Glutamatergic neuron (in vitro differentiated cells): ENCODE measurements around the gene F2R. TPM values are rescaled to one million over a fixed set of nuclear protein-coding genes. Genes with fewer than 3 reads are reported as not detected.

Source experiments
- DNase-seq: peaks from one replicate; pipeline ENCODE4 v3.0.0; 2022
- H3K27ac Mint-ChIP-seq: one replicate; pipeline ENCODE4 v1.8.0; 2020; ENCODE audit warnings: mild to moderate bottlenecking, mixed read lengths, inconsistent platforms; ENCODE audit not compliant: unreplicated experiment
- H3K27me3 Mint-ChIP-seq: one replicate; pipeline ENCODE4 v1.8.0; 2020; ENCODE audit warnings: mild to moderate bottlenecking, moderate library complexity, mixed read lengths, inconsistent platforms; ENCODE audit not compliant: unreplicated experiment
- H3K36me3 Mint-ChIP-seq: one replicate; pipeline ENCODE4 v1.8.0; 2020; ENCODE audit warnings: mild to moderate bottlenecking, mixed read lengths, inconsistent platforms; ENCODE audit not compliant: unreplicated experiment
- H3K4me1 Mint-ChIP-seq: one replicate; pipeline ENCODE4 v1.8.0; 2020; ENCODE audit warnings: mild to moderate bottlenecking, low read depth, mixed read lengths, inconsistent platforms; ENCODE audit not compliant: unreplicated experiment
- H3K4me3 Mint-ChIP-seq: one replicate; pipeline ENCODE4 v1.8.0; 2020; ENCODE audit warnings: mild to moderate bottlenecking, mixed read lengths, inconsistent platforms; ENCODE audit not compliant: unreplicated experiment
- H3K9me3 Mint-ChIP-seq: one replicate; pipeline ENCODE4 v1.8.0; 2020; ENCODE audit warnings: mild to moderate bottlenecking, moderate library complexity, mixed read lengths, inconsistent platforms; ENCODE audit not compliant: unreplicated experiment
- CTCF ChIP-seq: fragments of 200-600 bp; sonication (generic); IDR thresholded peaks from one replicate; pipeline ENCODE4 v1.5.0; 2021; ENCODE audit not compliant: partially characterized antibody, unreplicated experiment
- long read RNA-seq: library from polyadenylated mRNA; unstranded; transcript quantifications from one replicate; pipeline ENCODE4 v2.0.0, GENCODE V29; 2020; ENCODE audit not compliant: unreplicated experiment
- total RNA-seq: library from RNA; stranded (reverse); fragmentation: NEBNext Ultra II Directional; extraction: Animal tissue kit (Norgen Biotek cat#: 25700); gene quantifications from one replicate; pipeline ENCODE4 v1.2.1, GENCODE V29; 2021; ENCODE audit not compliant: unreplicated experiment

Gene F2R
- total RNA-seq: 59.3 TPM
- long read RNA-seq, transcript F2R-201 (2 exons, 3,821 nt): major isoform, 23 of 23 reads
- long read RNA-seq, partial matches to known transcripts: 0 of 23 reads
- long read RNA-seq, other reads (novel, unspliced or antisense): 0 of 23 reads

DNA sequence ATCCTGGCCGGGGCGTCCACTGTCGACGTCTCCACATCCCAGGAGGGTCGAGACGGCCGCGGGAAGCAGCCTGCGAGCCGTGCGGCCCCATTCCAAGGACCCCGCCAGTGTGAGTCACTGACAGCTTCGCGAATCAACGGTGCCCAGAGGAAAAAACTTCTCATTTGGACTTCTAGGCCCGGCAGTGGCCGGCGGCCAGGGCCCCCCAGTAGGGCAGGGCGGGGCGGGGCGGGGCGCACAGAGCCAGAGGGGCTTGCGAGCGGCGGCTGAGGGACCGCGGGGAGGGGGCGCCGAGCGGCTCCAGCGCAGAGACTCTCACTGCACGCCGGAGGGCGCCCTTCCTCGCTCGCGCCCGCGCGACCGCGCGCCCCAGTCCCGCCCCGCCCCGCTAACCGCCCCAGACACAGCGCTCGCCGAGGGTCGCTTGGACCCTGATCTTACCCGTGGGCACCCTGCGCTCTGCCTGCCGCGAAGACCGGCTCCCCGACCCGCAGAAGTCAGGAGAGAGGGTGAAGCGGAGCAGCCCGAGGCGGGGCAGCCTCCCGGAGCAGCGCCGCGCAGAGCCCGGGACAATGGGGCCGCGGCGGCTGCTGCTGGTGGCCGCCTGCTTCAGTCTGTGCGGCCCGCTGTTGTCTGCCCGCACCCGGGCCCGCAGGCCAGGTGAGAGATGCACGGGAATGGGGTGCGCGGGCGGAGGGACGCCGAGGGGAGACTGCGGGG is at the start of gene F2R:
F2R (plus strand) TSS at position 391 of the 720 bp plus-strand sequence; CDS start at position 573, 182 bp downstream.
- Mint-ChIP-seq H3K36me3 (no peaks in the 10 kb centered on the region), H3K4me3 (peak within 1 kb of the TSS; percentile 95), H3K4me1 (peaks cover 5% of the 10 kb centered on the region), H3K27ac (peak within 1 kb of the TSS; percentile 87), H3K9me3 (peaks cover 7% of the 10 kb centered on the region), H3K27me3 (peaks cover 6% of the 10 kb centered on the region)
- DNase-seq: peak; percentile 87
- peak; percentile 52 for TF ChIP-seq CTCF

- H3K27me3 Mint-ChIP-seq: no peaks in the 10 kb centered on the region
- H3K9me3 Mint-ChIP-seq: no peaks in the 10 kb centered on the region
- no peak overlapping the region for H3K27ac Mint-ChIP-seq
- H3K36me3 Mint-ChIP-seq: no peaks in the 10 kb centered on the region
- DNase-seq: no peak
- no peaks in the 10 kb centered on the region for H3K4me1 Mint-ChIP-seq
- H3K4me3 Mint-ChIP-seq: no peak overlapping the region
- TF ChIP-seq CTCF: no peak
Measured at GRCh38 chr5:76667495-76667894, 48.4 kb upstream of the F2R start.

GRCh38 chr5:76669245-76669644 is 46.7 kb upstream of the F2R start:
- Mint-ChIP-seq H3K36me3 (no peaks in the 10 kb centered on the region), H3K4me1 (no peaks in the 10 kb centered on the region), H3K27me3 (no peaks in the 10 kb centered on the region), H3K4me3 (no peak overlapping the region), H3K27ac (no peak overlapping the region), H3K9me3 (no peaks in the 10 kb centered on the region)
- no peak for TF ChIP-seq CTCF
- no peak for DNase-seq

DNA sequence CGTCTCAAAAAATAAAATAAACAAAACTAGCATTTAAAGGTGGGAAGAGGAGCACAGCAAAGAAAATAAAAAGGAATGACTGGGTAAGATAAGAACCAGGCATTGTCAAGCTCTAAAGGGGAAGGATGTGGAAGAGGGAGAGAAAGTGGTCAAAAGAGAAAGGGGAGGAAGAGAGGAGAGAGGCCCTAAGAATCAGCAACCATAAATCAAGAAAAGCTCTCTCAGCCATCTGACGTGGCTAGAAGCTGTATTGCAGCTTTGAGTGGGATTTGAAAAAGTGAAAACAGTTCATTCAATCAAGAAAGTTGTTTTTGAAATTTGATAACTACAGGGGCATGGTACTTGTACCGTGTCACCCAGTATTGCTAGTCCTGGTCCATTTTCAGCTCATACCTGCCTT is 45.4 kb upstream of the F2R start:
- TF ChIP-seq CTCF: no peak
- Mint-ChIP-seq H3K9me3 (no peaks in the 10 kb centered on the region), H3K4me3 (no peak overlapping the region), H3K27ac (no peak overlapping the region), H3K27me3 (no peaks in the 10 kb centered on the region), H3K4me1 (no peaks in the 10 kb centered on the region), H3K36me3 (no peaks in the 10 kb centered on the region)
- no peak for DNase-seq

DNA sequence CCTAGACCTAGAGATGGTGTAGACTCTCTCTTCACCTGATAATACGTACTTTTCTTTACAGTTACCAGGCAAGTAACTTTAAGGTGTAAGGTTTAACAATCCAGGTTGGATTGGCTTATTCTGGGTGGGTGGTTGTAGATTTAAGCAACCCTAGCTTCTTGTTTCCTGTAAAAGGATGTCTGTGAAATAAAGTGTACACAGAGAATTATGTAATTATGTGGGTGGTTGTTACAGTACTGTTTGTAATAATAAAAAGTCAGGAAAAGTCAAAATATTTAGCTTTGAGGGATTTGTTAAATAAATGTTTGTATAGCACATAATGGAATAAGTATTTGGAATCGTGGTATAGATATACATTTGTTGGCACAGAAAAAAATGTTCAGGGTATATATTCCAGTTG is 43.7 kb upstream of the F2R start:
- Mint-ChIP-seq H3K27me3 (no peaks in the 10 kb centered on the region), H3K4me3 (no peak overlapping the region), H3K4me1 (no peaks in the 10 kb centered on the region), H3K27ac (no peak overlapping the region), H3K9me3 (no peaks in the 10 kb centered on the region), H3K36me3 (no peaks in the 10 kb centered on the region)
- TF ChIP-seq CTCF: no peak
- no peak for DNase-seq
